Esophagus squamous epithelium (tissue), 5 donors: Measurements from ENCODE around the gene METTL23. TPM values are rescaled to one million over a fixed set of nuclear protein-coding genes. Genes with fewer than 3 reads are reported as not detected.

Experiments used
- DNase-seq: peaks from one replicate; lab custom pipeline; 2025; lab: John Stamatoyannopoulos, UW
- H3K27ac ChIP-seq, 4 donors: fragments of 200-600 bp; sonication (generic); one replicate each; pipeline ENCODE4 v1.5.1; 2016 to 2019; ENCODE audit warnings: mild to moderate bottlenecking in 1 of 4
- H3K27me3 ChIP-seq, 4 donors: fragments of 200-600 bp; sonication (generic); 1 replicate in 3 of 4; 2 replicates in 1 of 4; pipeline versions ENCODE4 v1.5.1 to v1.6.0; 2017 to 2021; ENCODE audit warnings: antibody characterized with exemption in 1 of 4
- H3K36me3 ChIP-seq, 3 donors: fragments of 200-600 bp; sonication (generic); one replicate each; pipeline ENCODE4 v1.5.1; 2016 to 2019
- H3K4me1 ChIP-seq, 3 donors: fragments of 200-600 bp; sonication (generic); one replicate each; pipeline ENCODE4 v1.5.1; 2017 to 2019
- H3K4me3 ChIP-seq, 4 donors: fragments of 200-600 bp; sonication (generic); 1 replicate in 3 of 4; 2 replicates in 1 of 4; pipeline ENCODE4 v1.5.1; 2016 to 2019; ENCODE audit warnings: mild to moderate bottlenecking in 2 of 4, moderate library complexity in 1 of 4
- H3K9me3 ChIP-seq, 3 donors: fragments of 200-600 bp; sonication (generic); one replicate each; pipeline ENCODE4 v1.5.1; 2016 to 2019
- CTCF ChIP-seq, 6 experiments: fragments of 450-650 bp in 4 of 6; fragments of 200-600 bp in 2 of 6; sonication (generic) in 2 of 6; IDR thresholded peaks; one replicate each; pipeline ENCODE4 v1.5.1; 2016 to 2019; ENCODE audit warnings: antibody characterized with exemption in 6 of 6, mild to moderate bottlenecking in 4 of 6, moderate library complexity in 4 of 6
- POLR2A ChIP-seq, 4 donors: fragments of 450-650 bp; IDR thresholded peaks; one replicate each; pipeline ENCODE4 v1.6.1; 2017; ENCODE audit warnings: antibody characterized with exemption in 4 of 4, mild to moderate bottlenecking in 4 of 4, moderate library complexity in 3 of 4
- WGBS, 2 donors: methylation state at CpG; one replicate each; pipeline ENCODE4 v1.1.5; 2018; 5-methylcytosine and 5-hydroxymethylcytosine counted together
- intact Hi-C: fragments of 100-400 bp; cut with DNase I; formaldehyde crosslinking; loops from one replicate; pipeline ENCODE4 v1.15.0; 2022
- total RNA-seq, 4 donors: library from RNA; depleted of rRNA; stranded (reverse); fragments of >200 nt; gene quantifications; one replicate each; pipeline ENCODE4 v1.1.0, GENCODE V29; 2016
- donor health status: DM: yes; HTN: yes; CAD: no.

METTL23 gene
- total RNA-seq, 4 donors from 2014 or later, result 14.6 to 33.0 (median 24.7) TPM

- WGBS, 2 donors, result 100% methylated on average over 1 of the region's 7 CpGs; no CpG with 5 or more reads in 1 of the 2 donors
- peaks cover 26 to 90% (median 40%) of the 10 kb centered on the region in 3 donors for H3K4me1 ChIP-seq
- no peak overlapping the region for H3K4me3 ChIP-seq
- H3K27me3 ChIP-seq, result no peaks in the 10 kb centered on the region
- peak overlapping the region in 3 of 4 donors; percentile 55 to 88 (median 82) for H3K27ac ChIP-seq
- TF ChIP-seq CTCF (IDR thresholded peaks at IDR 0.05) (no peak), POLR2A (IDR thresholded peaks at IDR 0.05) (no peak)
- intact Hi-C loops, result loop anchor here (10.0 kb wide), 1 partner anchor 160 kb away; no protein-coding TSS in a partner anchor
- H3K36me3 ChIP-seq, result peaks cover 0 to 38% (median 0%) of the 10 kb centered on the region in 3 donors
- no peak for DNase-seq
- H3K9me3 ChIP-seq, result no peaks in the 10 kb centered on the region
Observed at GRCh38 chr17:76684756-76685155, 41.9 kb upstream of the METTL23 start.

GRCh38 chr17:76685366-76685765 is 41.3 kb upstream of the METTL23 start:
- 35 to 100% methylated on average over 2 to 5 of the region's 12 CpGs for WGBS, 2 donors
- no peaks in the 10 kb centered on the region for H3K27me3 ChIP-seq
- peak overlapping the region in 3 of 4 donors; percentile 55 to 88 (median 82) for H3K27ac ChIP-seq
- TF ChIP-seq CTCF (IDR thresholded peaks at IDR 0.05) (no peak), POLR2A (IDR thresholded peaks at IDR 0.05) (no peak)
- no peak for DNase-seq
- H3K4me1 ChIP-seq, result peaks cover 26 to 90% (median 40%) of the 10 kb centered on the region in 3 donors
- intact Hi-C loops, result loop anchor here (10.0 kb wide), 1 partner anchor 161 kb away; no protein-coding TSS in a partner anchor
- H3K9me3 ChIP-seq, result no peaks in the 10 kb centered on the region
- H3K36me3 ChIP-seq, result peaks cover 0 to 36% (median 0%) of the 10 kb centered on the region in 3 donors
- H3K4me3 ChIP-seq, result no peak overlapping the region

GRCh38 chr17:76685846-76686245 is 40.8 kb upstream of the METTL23 start:
- Histone ChIP-seq H3K4me3 (no peak overlapping the region), H3K27me3 (no peaks in the 10 kb centered on the region), H3K27ac (peak overlapping the region in 3 of 4 donors; percentile 55 to 88 (median 82)), H3K36me3 (peaks cover 0 to 31% (median 0%) of the 10 kb centered on the region in 3 donors), H3K4me1 (peaks cover 26 to 90% (median 40%) of the 10 kb centered on the region in 3 donors), H3K9me3 (no peaks in the 10 kb centered on the region)
- 77 to 85% methylated on average over 5 to 8 of the region's 8 CpGs for WGBS, 2 donors
- TF ChIP-seq POLR2A (IDR thresholded peaks at IDR 0.05) (no peak), CTCF (IDR thresholded peaks at IDR 0.05) (no peak)
- DNase-seq, result no peak
- intact Hi-C loops, result loop anchor here (10.0 kb wide), 1 partner anchor 161 kb away; no protein-coding TSS in a partner anchor

- Histone ChIP-seq H3K36me3 (peaks cover 0 to 31% (median 0%) of the 10 kb centered on the region in 3 donors), H3K27me3 (no peaks in the 10 kb centered on the region), H3K27ac (peak overlapping the region; percentile 61 to 95 (median 85)), H3K4me1 (peaks cover 22 to 90% (median 37%) of the 10 kb centered on the region in 3 donors), H3K9me3 (no peaks in the 10 kb centered on the region), H3K4me3 (peak overlapping the region in 1 of 4 donors; percentile 26)
- WGBS, 2 donors, result 69 to 70% methylated on average over 11 to 13 of the region's 15 CpGs
- no peak for DNase-seq
- no peak for TF ChIP-seq POLR2A (IDR thresholded peaks at IDR 0.05)
- intact Hi-C loops, result loop anchor here (10.0 kb wide), 1 partner anchor 162 kb away; no protein-coding TSS in a partner anchor
Observed at GRCh38 chr17:76686538-76687297, 39.9 kb upstream of the METTL23 start.

GRCh38 chr17:76687298-76688164 is 39.1 kb upstream of the METTL23 start:
- Histone ChIP-seq H3K36me3 (peaks cover 0 to 25% (median 0%) of the 10 kb centered on the region in 3 donors), H3K4me1 (peaks cover 14 to 83% (median 29%) of the 10 kb centered on the region in 3 donors), H3K27ac (peak overlapping the region; percentile 61 to 95 (median 85)), H3K9me3 (no peaks in the 10 kb centered on the region), H3K4me3 (peak overlapping the region in 1 of 4 donors; percentile 26), H3K27me3 (no peaks in the 10 kb centered on the region)
- no peak for DNase-seq
- TF ChIP-seq POLR2A (IDR thresholded peaks at IDR 0.05) (no peak), CTCF (IDR thresholded peaks at IDR 0.05) (no peak)
- intact Hi-C loops, result loop anchor here (10.0 kb wide), 1 partner anchor 163 kb away; no protein-coding TSS in a partner anchor
- WGBS, 2 donors, result 50 to 57% methylated on average over 17 to 21 of the region's 26 CpGs
